ENCODE measurements around the gene SFXN4. TPM values are rescaled to one million over a fixed set of nuclear protein-coding genes. Genes with fewer than 3 reads are reported as not detected.

Gene SFXN4
- total and polyA plus RNA-seq, 4 donors: 10.6 to 40.4 (median 22.0) TPM

GRCh38 chr10:119178372-119179119 is 13.0 kb upstream of the SFXN4 start, which contains the start of gene PRDX3:
Gene PRDX3, minus strand, starts transcription at chr10:119178812. Its CDS starts 22 bp downstream, at chr10:119178790.
- DNase-seq: peak; percentile 95 to 96 (median 96)
- peak; percentile 100 for ATAC-seq (ENCODE audit: insufficient read depth, low FRiP score)
- Histone ChIP-seq H3K27me3 (ENCODE audit: control insufficient read depth in 3 of 3, insufficient read depth in 3 of 3, low read length in 2 of 3) (no peaks in the 10 kb centered on the region), H3K27ac (ENCODE audit: low read depth in 1 of 2, low read length in 1 of 2) (peak within 1 kb of the TSS; percentile 92 to 95), H3K4me3 (peak within 1 kb of the TSS; percentile 77), H3K9ac (ENCODE audit: insufficient read depth in 1 of 2, low read length in 2 of 2) (peak within 1 kb of the TSS; percentile 65 to 85), H3K9me3 (ENCODE audit: control insufficient read depth in 4 of 4, insufficient read depth in 3 of 4, low read length in 3 of 4) (peaks cover 0 to 2% (median 0%) of the 10 kb centered on the region in 4 donors), H3K4me1 (ENCODE audit: control insufficient read depth in 5 of 5, insufficient read depth in 5 of 5, low read length in 5 of 5) (peaks cover 0 to 15% (median 3%) of the 10 kb centered on the region in 5 donors), H3K36me3 (ENCODE audit: control insufficient read depth in 4 of 4, insufficient read depth in 4 of 4, low read length in 4 of 4) (peaks cover 3 to 18% (median 7%) of the 10 kb centered on the region in 4 donors)
- 0% methylated on average over 44 to 45 of the region's 45 CpGs for WGBS, 2 donors
- no peak for TF ChIP-seq CTCF (IDR thresholded peaks at IDR 0.05; ENCODE audit: control extremely low read depth, extremely low read depth)

GRCh38 chr10:119177708-119178371 is 12.3 kb upstream of the SFXN4 start:
- ATAC-seq (ENCODE audit: insufficient read depth, low FRiP score) (no peak), DNase-seq (peak in 1 of 3 donors; percentile 20)
- H3K4me1 ChIP-seq (ENCODE audit: control insufficient read depth in 5 of 5, insufficient read depth in 5 of 5, low read length in 5 of 5): peaks cover 0 to 15% (median 3%) of the 10 kb centered on the region in 5 donors
- peak overlapping the region; percentile 77 for H3K4me3 ChIP-seq
- H3K9me3 ChIP-seq (ENCODE audit: control insufficient read depth in 4 of 4, insufficient read depth in 3 of 4, low read length in 3 of 4): peaks cover 0 to 2% (median 0%) of the 10 kb centered on the region in 4 donors
- peak overlapping the region; percentile 92 to 95 for H3K27ac ChIP-seq (ENCODE audit: low read depth in 1 of 2, low read length in 1 of 2)
- H3K36me3 ChIP-seq (ENCODE audit: control insufficient read depth in 4 of 4, insufficient read depth in 4 of 4, low read length in 4 of 4): peaks cover 3 to 19% (median 9%) of the 10 kb centered on the region in 4 donors
- 18 to 21% methylated on average over 21 of the region's 21 CpGs for WGBS, 2 donors
- peak overlapping the region; percentile 65 to 85 for H3K9ac ChIP-seq (ENCODE audit: insufficient read depth in 1 of 2, low read length in 2 of 2)
- H3K27me3 ChIP-seq (ENCODE audit: control insufficient read depth in 3 of 3, insufficient read depth in 3 of 3, low read length in 2 of 3): no peaks in the 10 kb centered on the region
- TF ChIP-seq CTCF (IDR thresholded peaks at IDR 0.05; ENCODE audit: control extremely low read depth, extremely low read depth): no peak

- DNase-seq: no peak
- 87 to 88% methylated on average over 6 of the region's 6 CpGs for WGBS, 2 donors
- Histone ChIP-seq H3K27ac (ENCODE audit: low read depth in 1 of 2, low read length in 1 of 2) (no peak overlapping the region), H3K9ac (ENCODE audit: insufficient read depth in 1 of 2, low read length in 2 of 2) (no peak overlapping the region), H3K36me3 (ENCODE audit: control insufficient read depth in 4 of 4, insufficient read depth in 4 of 4, low read length in 4 of 4) (peaks cover 12 to 34% (median 21%) of the 10 kb centered on the region in 4 donors), H3K9me3 (ENCODE audit: control insufficient read depth in 4 of 4, insufficient read depth in 3 of 4, low read length in 3 of 4) (peaks cover 0 to 2% (median 0%) of the 10 kb centered on the region in 4 donors), H3K4me3 (no peak overlapping the region), H3K27me3 (ENCODE audit: control insufficient read depth in 3 of 3, insufficient read depth in 3 of 3, low read length in 2 of 3) (no peaks in the 10 kb centered on the region), H3K4me1 (ENCODE audit: control insufficient read depth in 5 of 5, insufficient read depth in 5 of 5, low read length in 5 of 5) (peaks cover 0 to 15% (median 3%) of the 10 kb centered on the region in 5 donors)
- TF ChIP-seq CTCF (IDR thresholded peaks at IDR 0.05; ENCODE audit: control extremely low read depth, extremely low read depth): no peak
- no peak for ATAC-seq (ENCODE audit: insufficient read depth, low FRiP score)
Observed at GRCh38 chr10:119176166-119176565, 10.7 kb upstream of the SFXN4 start.

All from lung (tissue), 12 donors.